H1 (cell line): Measurements from ENCODE around the gene ZNF471.

ENCODE experiments used
- BACH1 ChIP-seq: IDR thresholded peaks from 2 replicates; pipeline ENCODE4 v1.6.1; 2012; ENCODE audit warnings: low read length, improper control_type of control experiment
- BRCA1 ChIP-seq: IDR thresholded peaks from 2 replicates; pipeline ENCODE4 v1.6.1; 2012; ENCODE audit warnings: low read depth, low read length, improper control_type of control experiment
- CHD2 ChIP-seq: IDR thresholded peaks from 2 replicates; pipeline ENCODE4 v1.6.1; 2012; ENCODE audit warnings: low read length, improper control_type of control experiment
- CHD7 ChIP-seq: fragments of 300-600 bp; sonication (generic); IDR thresholded peaks from 2 replicates; pipeline ENCODE4 v1.7.1; 2012; ENCODE audit warnings: low read length, moderate library complexity, mild to moderate bottlenecking, inconsistent platforms; ENCODE audit not compliant: insufficient replicate concordance
- CTCF ChIP-seq, 3 experiments: IDR thresholded peaks; 1 replicate in 2 of 3; 2 replicates in 1 of 3; pipeline versions ENCODE4 v1.5.1 to v1.6.1; 2011; ENCODE audit warnings: low read length in 3 of 3, mild to moderate bottlenecking in 3 of 3, inconsistent platforms in 2 of 3, low read depth in 1 of 3, moderate library complexity in 1 of 3; ENCODE audit not compliant: insufficient read depth in 1 of 3; ENCODE audit errors: control extremely low read depth in 1 of 3
- EGR1 ChIP-seq: IDR thresholded peaks from 2 replicates; pipeline ENCODE4 v1.6.1; 2011; ENCODE audit warnings: low read depth, low read length, borderline replicate concordance
- EZH2 ChIP-seq: fragments of 200-600 bp; sonication (generic); IDR thresholded peaks from 2 replicates; pipeline ENCODE4 v1.7.1; 2012; ENCODE audit warnings: low read depth, mild to moderate bottlenecking, moderate library complexity, low read length, inconsistent platforms; ENCODE audit not compliant: severe bottlenecking
- JUN ChIP-seq: IDR thresholded peaks from 2 replicates; pipeline ENCODE4 v1.6.1; 2011; ENCODE audit warnings: low read depth, mild to moderate bottlenecking, improper control_type of control experiment, low read length
- POLR2AphosphoS5 ChIP-seq: IDR thresholded peaks from 2 replicates; pipeline ENCODE4 v1.6.1; 2011; ENCODE audit warnings: low read depth, low read length
- SP2 ChIP-seq: IDR thresholded peaks from 2 replicates; pipeline ENCODE4 v1.6.1; 2012; ENCODE audit warnings: mild to moderate bottlenecking, low read length, inconsistent platforms

GRCh38 chr19:56504581-56504980 lies 3.1 kb upstream of the ZNF471 start:
- no peak for TF ChIP-seq JUN
- no peak for TF ChIP-seq BACH1
- TF ChIP-seq CTCF (IDR thresholded peaks at IDR 0.05; ENCODE audit: control extremely low read depth in 1 of 3, insufficient read depth in 1 of 3, low read depth in 1 of 3, low read length in 3 of 3), result no peak
- no peak for TF ChIP-seq EGR1
- no peak for TF ChIP-seq EZH2
- no peak for TF ChIP-seq CHD7
- TF ChIP-seq CHD2, result no peak
- TF ChIP-seq POLR2AphosphoS5, result no peak
- TF ChIP-seq SP2, result no peak
- TF ChIP-seq BRCA1, result no peak
